Large intestine (tissue), 12 donors: ENCODE measurements around the gene ZNF267. TPM values are rescaled to one million over a fixed set of nuclear protein-coding genes. Genes with fewer than 3 reads are reported as not detected.
"Not testable (repeated sequence)": the region's sequence is repeated elsewhere in the genome, so short reads cannot be mapped to it uniquely, and the experiment has no call there.

Experiments
- DNase-seq, 2 donors: peaks; one replicate each; pipeline versions ENCODE4 v3.0.0 to v3.0.0-alpha.2; 2013
- H3K27ac ChIP-seq: one replicate; pipeline ENCODE4 v1.5.1; 2013; ENCODE audit warnings: low read length
- H3K27me3 ChIP-seq: 2 replicates; pipeline ENCODE4 v1.6.1; 2013; ENCODE audit warnings: low read length; ENCODE audit not compliant: control insufficient read depth, insufficient read depth
- H3K36me3 ChIP-seq: 2 replicates; pipeline ENCODE4 v1.6.1; 2013; ENCODE audit warnings: low read length; ENCODE audit not compliant: control insufficient read depth, insufficient read depth
- H3K4me1 ChIP-seq: one replicate; pipeline ENCODE4 v1.6.1; 2013; ENCODE audit warnings: low read length; ENCODE audit not compliant: control insufficient read depth, insufficient read depth
- H3K4me3 ChIP-seq: one replicate; pipeline ENCODE4 v1.5.1; 2013; ENCODE audit warnings: low read length
- H3K9me3 ChIP-seq: one replicate; pipeline ENCODE4 v1.6.1; 2013; ENCODE audit warnings: mild to moderate bottlenecking, low read depth, low read length, moderate library complexity; ENCODE audit not compliant: control insufficient read depth
- WGBS: methylation state at CpG from one replicate; pipeline ENCODE4 v1.1.5; 2013; ENCODE audit warnings: low lambda C conversion rate; ENCODE audit not compliant: insufficient coverage; 5-methylcytosine and 5-hydroxymethylcytosine counted together
- long read RNA-seq, 11 donors: transcript quantifications; one replicate each; lab custom pipeline, GENCODE V29; 2026
- polyA plus RNA-seq: library from polyadenylated mRNA; unstranded; fragments of 120-200 nt; gene quantifications from one replicate; pipeline ENCODE4 v1.2.1, GENCODE V29; 2013

Gene ZNF267
- 13.2 TPM for polyA plus RNA-seq
- long read RNA-seq, donor 1, full-length matches to known transcripts, result 2 of 2 reads
- long read RNA-seq, donor 1, partial matches to known transcripts, result 0 of 2 reads
- long read RNA-seq, donor 1, other reads (novel, unspliced or antisense), result 0 of 2 reads
- long read RNA-seq, donor 2, full-length matches to known transcripts, result 5 of 5 reads
- long read RNA-seq, donor 2, partial matches to known transcripts, result 0 of 5 reads
- long read RNA-seq, donor 2, other reads (novel, unspliced or antisense), result 0 of 5 reads
- long read RNA-seq, donor 3, result 0 reads
- long read RNA-seq, donor 4, partial matches to known transcripts, result 0 of 1 reads
- long read RNA-seq, donor 4, other reads (novel, unspliced or antisense), result 0 of 1 reads
- long read RNA-seq, donor 5, full-length matches to known transcripts, result 4 of 4 reads
- long read RNA-seq, donor 5, partial matches to known transcripts, result 0 of 4 reads
- long read RNA-seq, donor 5, other reads (novel, unspliced or antisense), result 0 of 4 reads
- long read RNA-seq, donor 6, full-length matches to known transcripts, result 6 of 6 reads
- long read RNA-seq, donor 6, partial matches to known transcripts, result 0 of 6 reads
- long read RNA-seq, donor 6, other reads (novel, unspliced or antisense), result 0 of 6 reads
- long read RNA-seq, donor 7, full-length matches to known transcripts, result 4 of 4 reads
- long read RNA-seq, donor 7, partial matches to known transcripts, result 0 of 4 reads
- long read RNA-seq, donor 7, other reads (novel, unspliced or antisense), result 0 of 4 reads
- long read RNA-seq, donor 8, full-length matches to known transcripts, result 9 of 9 reads
- long read RNA-seq, donor 8, partial matches to known transcripts, result 0 of 9 reads
- long read RNA-seq, donor 8, other reads (novel, unspliced or antisense), result 0 of 9 reads
- long read RNA-seq, donor 9, full-length matches to known transcripts, result 13 of 13 reads
- long read RNA-seq, donor 9, partial matches to known transcripts, result 0 of 13 reads
- long read RNA-seq, donor 9, other reads (novel, unspliced or antisense), result 0 of 13 reads
- long read RNA-seq, donor 10, full-length matches to known transcripts, result 6 of 6 reads
- long read RNA-seq, donor 10, partial matches to known transcripts, result 0 of 6 reads
- long read RNA-seq, donor 10, other reads (novel, unspliced or antisense), result 0 of 6 reads
- long read RNA-seq, donor 11, full-length matches to known transcripts, result 4 of 4 reads
- long read RNA-seq, donor 11, partial matches to known transcripts, result 0 of 4 reads
- long read RNA-seq, donor 11, other reads (novel, unspliced or antisense), result 0 of 4 reads

DNA sequence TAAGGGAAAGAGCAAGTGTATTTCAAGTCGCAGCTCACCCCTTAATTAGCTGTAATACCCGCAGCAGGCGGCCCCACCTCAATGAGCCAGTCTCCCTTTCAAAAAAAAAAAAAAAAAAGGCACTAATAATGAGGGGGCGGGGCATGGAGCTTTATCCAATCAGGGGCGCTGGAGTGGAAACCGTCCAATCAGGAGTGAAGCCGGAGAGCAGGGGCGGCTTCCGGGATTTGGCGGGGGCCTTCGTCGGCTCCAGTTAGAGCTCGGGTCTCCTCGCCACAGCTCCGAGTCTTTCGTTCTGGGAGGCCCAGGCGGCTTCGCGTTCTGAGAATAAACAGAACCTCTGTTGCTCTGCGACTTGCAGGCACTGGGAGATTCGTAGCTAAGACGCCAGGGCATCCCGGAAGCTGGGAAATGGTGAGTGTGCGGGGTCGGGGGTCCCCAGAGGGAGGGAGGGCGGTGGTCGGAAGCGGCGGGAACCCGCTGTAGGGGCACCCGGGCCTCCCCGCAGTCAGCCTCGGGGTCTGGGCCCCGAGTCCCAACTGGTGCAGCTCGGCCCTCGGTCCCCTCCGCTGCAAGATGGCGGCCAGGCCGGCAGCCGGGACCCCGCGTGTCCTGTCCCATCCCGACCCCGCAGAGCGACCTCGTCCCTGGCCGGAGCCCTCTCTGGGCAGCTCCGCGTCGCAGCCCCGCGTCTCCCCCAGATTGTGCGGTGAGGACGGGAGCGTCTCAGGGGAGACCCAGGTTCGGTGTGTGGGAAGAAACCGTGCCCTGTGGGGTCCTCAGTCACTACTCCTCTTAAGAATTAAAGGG lies at the start of gene ZNF267:
Gene ZNF267 (plus strand): TSS at position 252 of the 810 bp plus-strand sequence. CDS start 160 bp downstream, at position 412.
- peaks cover 16% of the 10 kb centered on the region for H3K4me1 ChIP-seq
- WGBS, result 0% methylated on average over 1 of the region's 57 CpGs
- H3K9me3 ChIP-seq, result no peaks in the 10 kb centered on the region
- H3K27me3 ChIP-seq, result no peaks in the 10 kb centered on the region
- peaks cover 5% of the 10 kb centered on the region for H3K36me3 ChIP-seq
- peak within 1 kb of the TSS; percentile 84 for H3K27ac ChIP-seq
- peak; percentile 89 to 91 for DNase-seq
- H3K4me3 ChIP-seq, result peak within 1 kb of the TSS; percentile 91

DNA sequence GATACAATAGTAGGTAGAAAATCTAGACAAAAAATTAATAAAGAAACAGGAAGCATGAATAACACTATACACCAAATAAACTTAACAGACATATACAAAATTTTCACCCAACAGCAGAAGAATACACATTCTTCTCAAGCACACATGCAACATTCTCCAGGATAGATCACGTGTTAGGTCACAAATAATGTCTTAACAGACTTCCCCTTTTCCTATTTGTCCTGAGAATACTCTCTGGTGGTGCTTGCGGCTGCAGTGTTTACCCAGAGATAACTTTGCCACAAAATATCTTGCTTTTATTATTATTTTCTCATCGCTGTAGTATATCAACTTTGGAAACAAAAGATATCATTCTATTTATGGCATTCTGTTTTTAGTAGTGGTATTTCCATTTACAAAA lies 40.6 kb upstream of the ZNF267 start:
- H3K4me3 ChIP-seq, result no peak overlapping the region
- no peaks in the 10 kb centered on the region for H3K27me3 ChIP-seq
- peaks cover 3% of the 10 kb centered on the region for H3K9me3 ChIP-seq
- H3K4me1 ChIP-seq, result no peaks in the 10 kb centered on the region
- no peaks in the 10 kb centered on the region for H3K36me3 ChIP-seq
- no peak overlapping the region for H3K27ac ChIP-seq
- DNase-seq, result no peak
- 84% methylated on average over 2 of the region's 3 CpGs for WGBS

DNA sequence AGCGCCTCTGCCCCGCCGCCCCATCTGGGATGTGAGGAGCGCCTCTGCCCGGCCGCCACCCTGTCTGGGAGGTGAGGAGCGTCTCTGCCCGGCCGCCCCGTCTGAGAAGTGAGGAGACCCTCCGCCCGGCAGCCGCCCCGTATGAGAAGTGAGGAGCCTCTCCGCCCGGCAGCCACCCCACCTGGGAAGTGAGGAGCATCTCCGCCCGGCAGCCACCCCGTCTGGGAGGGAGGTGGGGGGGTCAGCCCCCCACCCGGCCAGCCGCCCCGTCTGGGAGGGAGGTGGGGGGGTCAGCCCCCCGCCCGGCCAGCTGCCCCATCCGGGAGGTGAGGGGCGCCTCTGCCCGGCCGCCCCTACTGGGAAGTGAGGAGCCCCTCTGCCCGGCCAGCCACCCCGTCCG lies 37.2 kb upstream of the ZNF267 start:
- not testable (repeated sequence) for DNase-seq, H3K27me3 ChIP-seq, H3K4me1 ChIP-seq, H3K36me3 ChIP-seq, H3K27ac ChIP-seq, H3K4me3 ChIP-seq
- peaks cover 13% of the 10 kb centered on the region for H3K9me3 ChIP-seq
- WGBS, result no CpG with 5 or more reads among the region's 31 CpGs

DNA sequence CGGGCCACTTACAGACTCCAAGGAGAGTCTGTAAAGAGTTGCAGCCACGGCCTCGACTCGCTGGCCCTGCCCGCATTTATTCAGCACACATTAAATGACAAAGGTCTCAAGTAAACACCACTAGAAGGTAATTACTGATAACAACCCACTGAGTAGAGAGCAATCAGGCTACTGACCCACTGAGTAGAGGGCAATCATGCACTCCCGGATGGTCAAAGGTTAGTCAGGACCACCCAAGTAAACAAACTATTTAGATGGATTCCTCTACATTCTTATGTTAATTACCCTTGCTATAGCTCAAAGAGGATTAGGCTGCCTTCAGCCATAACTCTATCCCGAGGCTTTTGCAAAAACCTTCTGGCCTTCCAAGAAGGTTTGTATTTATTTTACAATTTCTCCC lies 30.7 kb upstream of the ZNF267 start:
- H3K36me3 ChIP-seq, result no peaks in the 10 kb centered on the region
- H3K4me3 ChIP-seq, result no peak overlapping the region
- peaks cover 11% of the 10 kb centered on the region for H3K9me3 ChIP-seq
- no peak overlapping the region for H3K27ac ChIP-seq
- H3K4me1 ChIP-seq, result no peaks in the 10 kb centered on the region
- no peak for DNase-seq
- WGBS, result no CpG with 5 or more reads among the region's 7 CpGs
- no peaks in the 10 kb centered on the region for H3K27me3 ChIP-seq

DNA sequence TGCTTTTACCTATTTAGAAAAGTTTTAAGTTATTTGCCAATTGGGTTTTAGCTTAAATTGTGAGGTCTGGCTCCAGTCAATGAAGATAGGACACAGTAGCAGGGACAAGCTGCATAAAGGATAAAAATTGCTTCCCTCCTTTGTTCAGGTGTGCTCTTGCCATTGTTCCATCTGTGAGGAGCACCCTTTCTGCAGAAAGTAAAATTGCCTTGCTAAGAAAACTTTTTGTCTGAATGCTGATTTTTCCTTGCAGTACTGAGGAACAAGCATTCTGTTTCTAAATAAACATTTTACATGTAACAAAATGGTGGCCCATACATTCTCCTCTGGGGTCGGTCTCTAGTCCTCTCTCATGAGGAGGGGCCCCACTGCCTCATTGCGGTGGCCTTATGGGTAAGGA lies 25.0 kb upstream of the ZNF267 start:
- DNase-seq, H3K4me3 ChIP-seq, H3K27ac ChIP-seq, H3K27me3 ChIP-seq, H3K9me3 ChIP-seq, H3K36me3 ChIP-seq, H3K4me1 ChIP-seq: not testable (repeated sequence)
- WGBS, result no CpG with 5 or more reads among the region's 2 CpGs

DNA sequence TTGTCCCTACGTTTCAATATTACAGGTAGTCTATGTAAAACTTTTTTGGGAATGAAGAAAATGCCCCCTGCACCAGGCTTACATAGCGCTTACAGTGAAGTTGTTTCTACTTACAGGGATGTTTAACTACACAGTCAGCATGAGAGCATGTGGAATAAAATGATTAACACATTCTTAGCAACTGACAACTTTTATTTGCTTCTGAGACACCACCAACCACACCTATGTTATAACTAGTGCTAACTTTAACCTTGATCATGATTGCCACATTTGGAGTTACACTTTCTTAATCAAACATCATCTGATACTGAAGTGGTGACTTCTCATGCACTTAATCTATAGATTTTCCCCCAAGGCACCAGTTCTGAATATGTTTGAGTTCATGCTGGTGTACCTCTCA lies 20.3 kb upstream of the ZNF267 start:
- Histone ChIP-seq H3K27ac (no peak overlapping the region), H3K4me1 (no peaks in the 10 kb centered on the region), H3K4me3 (no peak overlapping the region), H3K9me3 (no peaks in the 10 kb centered on the region), H3K36me3 (no peaks in the 10 kb centered on the region), H3K27me3 (no peaks in the 10 kb centered on the region)
- no peak for DNase-seq
- no CpG with 5 or more reads among the region's 2 CpGs for WGBS

DNA sequence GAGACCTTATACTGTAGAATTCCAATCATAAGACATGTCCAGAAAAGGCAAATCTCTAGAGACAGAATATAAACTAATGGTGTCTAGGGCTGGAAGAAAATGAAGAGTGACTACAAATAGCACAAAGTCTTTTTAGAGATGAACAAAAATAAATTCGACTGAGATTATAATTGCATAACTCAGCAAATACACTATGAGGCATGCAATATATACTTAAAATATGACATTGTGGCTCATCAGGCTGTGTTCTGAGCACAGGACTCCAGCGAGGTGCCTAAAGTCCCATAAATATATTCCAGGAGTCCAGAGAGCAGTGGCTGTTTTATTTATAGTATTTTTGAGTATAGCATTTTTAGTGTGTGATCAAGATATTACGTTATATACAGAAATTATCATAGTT lies 13.1 kb upstream of the ZNF267 start:
- 92% methylated on average over 2 of the region's 3 CpGs for WGBS

DNA sequence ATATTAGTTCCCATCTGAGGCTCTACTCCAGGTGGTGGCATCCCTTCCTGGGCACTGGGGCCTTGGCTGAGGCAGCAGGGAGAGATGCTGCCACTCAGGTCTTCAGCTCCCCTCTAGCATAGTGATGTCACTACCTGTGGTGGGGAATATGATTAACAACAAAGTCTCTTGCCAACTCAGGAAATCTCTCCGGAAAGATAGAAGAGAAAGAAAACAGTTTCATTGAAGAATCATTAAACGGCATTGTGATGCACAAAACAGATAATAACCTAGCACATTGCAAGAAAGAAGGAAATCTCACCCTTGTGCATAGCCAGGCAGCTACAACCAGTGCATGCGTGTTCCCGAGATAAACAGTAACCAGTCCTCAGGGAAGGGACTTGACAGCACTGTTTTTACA lies 12.2 kb upstream of the ZNF267 start:
- no peak overlapping the region for H3K4me3 ChIP-seq
- no peaks in the 10 kb centered on the region for H3K9me3 ChIP-seq
- no peaks in the 10 kb centered on the region for H3K27me3 ChIP-seq
- 60% methylated on average over 1 of the region's 4 CpGs for WGBS
- no peak overlapping the region for H3K27ac ChIP-seq
- H3K36me3 ChIP-seq, result no peaks in the 10 kb centered on the region
- no peaks in the 10 kb centered on the region for H3K4me1 ChIP-seq
- DNase-seq, result no peak

More for the DNA sequence above, 13.1 kb upstream of the ZNF267 start:
- H3K4me1 ChIP-seq, result no peaks in the 10 kb centered on the region
- no peaks in the 10 kb centered on the region for H3K27me3 ChIP-seq
- H3K9me3 ChIP-seq, result no peaks in the 10 kb centered on the region
- H3K27ac ChIP-seq, result no peak overlapping the region
- DNase-seq, result no peak
- H3K36me3 ChIP-seq, result no peaks in the 10 kb centered on the region
- H3K4me3 ChIP-seq, result no peak overlapping the region

DNA sequence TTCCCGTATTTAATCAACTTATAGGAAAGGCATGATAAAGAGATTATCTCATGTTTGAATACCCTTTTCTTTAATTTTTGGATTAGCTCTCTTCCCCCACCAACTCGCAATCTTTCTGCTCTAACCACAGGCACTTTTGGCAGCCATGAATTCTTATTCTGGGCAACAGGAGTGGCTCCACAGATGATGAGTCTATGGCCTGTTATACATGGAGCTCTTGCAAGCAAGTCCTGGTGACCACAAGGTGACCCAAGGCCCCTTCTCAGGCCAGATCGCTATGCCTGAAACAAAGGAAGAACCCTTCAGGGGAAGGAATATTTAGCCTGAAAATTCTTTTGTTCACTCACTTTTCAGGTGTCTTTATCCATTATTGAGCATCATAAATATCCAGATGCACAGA lies 10.8 kb upstream of the ZNF267 start:
- no peaks in the 10 kb centered on the region for H3K9me3 ChIP-seq
- DNase-seq, result no peak
- H3K4me3 ChIP-seq, result no peak overlapping the region
- H3K36me3 ChIP-seq, result no peaks in the 10 kb centered on the region
- 100% methylated on average over 1 of the region's 3 CpGs for WGBS
- H3K4me1 ChIP-seq, result no peaks in the 10 kb centered on the region
- no peaks in the 10 kb centered on the region for H3K27me3 ChIP-seq
- no peak overlapping the region for H3K27ac ChIP-seq
